Naive B cell (primary cell): ENCODE measurements around the gene TOR4A. TPM values are rescaled to one million over a fixed set of nuclear protein-coding genes. Genes with fewer than 3 reads are reported as not detected.

Experiments
- ATAC-seq, 2 donors: fragments of 150-1000 bp; cut with Tn5 transposase; 2 replicates each; pipeline ENCODE4 v1.10.0; 2021; ENCODE audit warnings: low read depth in 2 of 2, mild to moderate bottlenecking in 2 of 2, moderate library complexity in 2 of 2
- DNase-seq: peaks from one replicate; pipeline ENCODE4 v3.0.0; 2022
- H3K27ac Mint-ChIP-seq, 6 donors: one replicate each; pipeline ENCODE4 v1.8.0; 2020 to 2022; ENCODE audit warnings: mild to moderate bottlenecking in 6 of 6, mixed read lengths in 6 of 6, moderate library complexity in 5 of 6, inconsistent platforms in 2 of 6
- H3K27me3 Mint-ChIP-seq, 3 donors: one replicate each; pipeline ENCODE4 v1.8.0; 2021 to 2022; ENCODE audit warnings: mixed read lengths in 3 of 3, mild to moderate bottlenecking in 1 of 3
- H3K36me3 Mint-ChIP-seq, 2 donors: one replicate each; pipeline ENCODE4 v1.8.0; 2020 to 2022; ENCODE audit warnings: mixed read lengths in 2 of 2, inconsistent platforms in 1 of 2, mild to moderate bottlenecking in 1 of 2
- H3K4me1 Mint-ChIP-seq, 3 donors: one replicate each; pipeline ENCODE4 v1.8.0; 2020 to 2022; ENCODE audit warnings: mixed read lengths in 3 of 3, inconsistent platforms in 1 of 3, mild to moderate bottlenecking in 1 of 3, moderate library complexity in 1 of 3
- H3K4me3 Mint-ChIP-seq, 8 donors: one replicate each; pipeline ENCODE4 v1.8.0; 2020 to 2022; ENCODE audit warnings: mild to moderate bottlenecking in 8 of 8, mixed read lengths in 8 of 8, moderate library complexity in 8 of 8, inconsistent platforms in 2 of 8
- H3K9me3 Mint-ChIP-seq, 7 donors: one replicate each; pipeline ENCODE4 v1.8.0; 2020 to 2022; ENCODE audit warnings: mixed read lengths in 7 of 7, mild to moderate bottlenecking in 5 of 7, inconsistent platforms in 2 of 7, moderate library complexity in 1 of 7
- polyA plus RNA-seq, 6 donors: library from polyadenylated mRNA; unstranded; fragments of 300-500 nt; fragmentation: Illumina TruSeq; gene quantifications; one replicate each; pipeline ENCODE4 v1.2.3, GENCODE V29; 2021; ENCODE audit warnings: low read depth in 6 of 6

TOR4A gene
- polyA plus RNA-seq, 6 donors from 2014 or later: 2.4 to 6.2 (median 4.1) TPM

- peaks cover 13 to 39% (median 26%) of the 10 kb centered on the region in 3 donors for H3K27me3 Mint-ChIP-seq
- H3K4me1 Mint-ChIP-seq: peaks cover 9 to 12% (median 11%) of the 10 kb centered on the region in 3 donors
- ATAC-seq (peak; percentile 31), DNase-seq (no peak)
- H3K27ac Mint-ChIP-seq: peak overlapping the region in 1 of 6 donors; percentile 67
- H3K9me3 Mint-ChIP-seq: peaks cover 0 to 2% (median 0%) of the 10 kb centered on the region in 7 donors
- H3K36me3 Mint-ChIP-seq: no peaks in the 10 kb centered on the region
- peak overlapping the region; percentile 18 to 88 (median 66) for H3K4me3 Mint-ChIP-seq
Observed at GRCh38 chr9:137294091-137294680, 16.7 kb downstream of the TOR4A start.

- Mint-ChIP-seq H3K36me3 (no peaks in the 10 kb centered on the region), H3K9me3 (peaks cover 0 to 2% (median 0%) of the 10 kb centered on the region in 7 donors), H3K27me3 (peaks cover 14 to 40% (median 26%) of the 10 kb centered on the region in 3 donors), H3K27ac (peak overlapping the region in 2 of 6 donors; percentile 28 to 67), H3K4me3 (peak overlapping the region; percentile 44 to 88 (median 66)), H3K4me1 (peaks cover 9 to 12% (median 11%) of the 10 kb centered on the region in 3 donors)
- ATAC-seq (peak; percentile 19 to 20), DNase-seq (no peak)
Observed at GRCh38 chr9:137294681-137295237, 17.2 kb downstream of the TOR4A start.

- peaks cover 9 to 15% (median 11%) of the 10 kb centered on the region in 3 donors for H3K4me1 Mint-ChIP-seq
- peaks cover 0 to 2% (median 0%) of the 10 kb centered on the region in 7 donors for H3K9me3 Mint-ChIP-seq
- peak overlapping the region in 6 of 8 donors; percentile 44 to 88 (median 67) for H3K4me3 Mint-ChIP-seq
- H3K27ac Mint-ChIP-seq: no peak overlapping the region
- H3K27me3 Mint-ChIP-seq: peaks cover 18 to 43% (median 26%) of the 10 kb centered on the region in 3 donors
- ATAC-seq (peak; percentile 82 to 85), DNase-seq (peak; percentile 68)
- no peaks in the 10 kb centered on the region for H3K36me3 Mint-ChIP-seq
Observed at GRCh38 chr9:137295238-137295811, 17.8 kb downstream of the TOR4A start.

- Mint-ChIP-seq H3K4me1 (peaks cover 13 to 18% (median 16%) of the 10 kb centered on the region in 3 donors), H3K27ac (peak overlapping the region in 2 of 6 donors; percentile 51 to 60), H3K4me3 (peak overlapping the region; percentile 65 to 92 (median 82)), H3K9me3 (peaks cover 0 to 2% (median 0%) of the 10 kb centered on the region in 7 donors), H3K36me3 (no peaks in the 10 kb centered on the region), H3K27me3 (peaks cover 21 to 43% (median 26%) of the 10 kb centered on the region in 3 donors)
- ATAC-seq: peak; percentile 11 to 18
- no peak for DNase-seq
Observed at GRCh38 chr9:137295849-137296669, 18.5 kb downstream of the TOR4A start.

GRCh38 chr9:137296670-137297664 is 19.4 kb downstream of the TOR4A start:
- Mint-ChIP-seq H3K27ac (peak overlapping the region in 4 of 6 donors; percentile 2 to 62 (median 56)), H3K27me3 (peaks cover 21 to 43% (median 26%) of the 10 kb centered on the region in 3 donors), H3K4me1 (peaks cover 13 to 18% (median 16%) of the 10 kb centered on the region in 3 donors), H3K9me3 (peaks cover 0 to 2% (median 0%) of the 10 kb centered on the region in 7 donors), H3K4me3 (peak overlapping the region; percentile 65 to 92 (median 82)), H3K36me3 (no peaks in the 10 kb centered on the region)
- ATAC-seq (no peak), DNase-seq (no peak)

GRCh38 chr9:137297966-137298365 is 20.4 kb downstream of the TOR4A start:
- Mint-ChIP-seq H3K9me3 (peaks cover 0 to 2% (median 0%) of the 10 kb centered on the region in 7 donors), H3K27me3 (peaks cover 21 to 43% (median 26%) of the 10 kb centered on the region in 3 donors), H3K27ac (no peak overlapping the region), H3K4me3 (peak overlapping the region in 1 of 8 donors; percentile 27), H3K4me1 (peaks cover 13 to 19% (median 16%) of the 10 kb centered on the region in 3 donors), H3K36me3 (no peaks in the 10 kb centered on the region)
- DNase-seq (no peak), ATAC-seq (no peak)

- H3K27ac Mint-ChIP-seq: no peak overlapping the region
- H3K36me3 Mint-ChIP-seq: no peaks in the 10 kb centered on the region
- ATAC-seq (no peak), DNase-seq (no peak)
- peaks cover 0 to 2% (median 0%) of the 10 kb centered on the region in 7 donors for H3K9me3 Mint-ChIP-seq
- peak overlapping the region in 2 of 8 donors; percentile 15 to 35 for H3K4me3 Mint-ChIP-seq
- H3K4me1 Mint-ChIP-seq: peaks cover 13 to 21% (median 16%) of the 10 kb centered on the region in 3 donors
- H3K27me3 Mint-ChIP-seq: peaks cover 19 to 40% (median 23%) of the 10 kb centered on the region in 3 donors
Observed at GRCh38 chr9:137298401-137299202, 21.1 kb downstream of the TOR4A start.

- DNase-seq (no peak), ATAC-seq (no peak)
- peak overlapping the region in 2 of 8 donors; percentile 15 to 60 for H3K4me3 Mint-ChIP-seq
- no peaks in the 10 kb centered on the region for H3K36me3 Mint-ChIP-seq
- no peak overlapping the region for H3K27ac Mint-ChIP-seq
- H3K4me1 Mint-ChIP-seq: peaks cover 13 to 21% (median 16%) of the 10 kb centered on the region in 3 donors
- H3K27me3 Mint-ChIP-seq: peaks cover 17 to 41% (median 20%) of the 10 kb centered on the region in 3 donors
- H3K9me3 Mint-ChIP-seq: peaks cover 0 to 2% (median 0%) of the 10 kb centered on the region in 7 donors
Observed at GRCh38 chr9:137299203-137299565, 21.7 kb downstream of the TOR4A start.

GRCh38 chr9:137299938-137300337 is 22.4 kb downstream of the TOR4A start:
- peaks cover 13 to 16% (median 16%) of the 10 kb centered on the region in 3 donors for H3K4me1 Mint-ChIP-seq
- no peaks in the 10 kb centered on the region for H3K9me3 Mint-ChIP-seq
- no peak for DNase-seq
- peak overlapping the region in 1 of 6 donors; percentile 82 for H3K27ac Mint-ChIP-seq
- no peaks in the 10 kb centered on the region for H3K36me3 Mint-ChIP-seq
- H3K27me3 Mint-ChIP-seq: peaks cover 13 to 37% (median 20%) of the 10 kb centered on the region in 3 donors
- H3K4me3 Mint-ChIP-seq: peak overlapping the region; percentile 15 to 66 (median 62)
- ATAC-seq: no peak

GRCh38 chr9:137300567-137301080 is 23.1 kb downstream of the TOR4A start:
- DNase-seq (no peak), ATAC-seq (no peak)
- Mint-ChIP-seq H3K9me3 (no peaks in the 10 kb centered on the region), H3K36me3 (no peaks in the 10 kb centered on the region), H3K27me3 (peaks cover 13 to 43% (median 20%) of the 10 kb centered on the region in 3 donors), H3K4me3 (peak overlapping the region; percentile 67 to 91 (median 76)), H3K27ac (peak overlapping the region in 4 of 6 donors; percentile 12 to 63 (median 39)), H3K4me1 (peaks cover 16 to 21% (median 20%) of the 10 kb centered on the region in 3 donors)
